Nephron (organoid): Measurements from ENCODE around the gene SLC28A2.

Source experiments
- H3K27ac Mint-ChIP-seq, 3 experiments: 2 replicates each; pipeline ENCODE4 v1.8.0; 2020; ENCODE audit warnings: mixed read lengths in 3 of 3, mild to moderate bottlenecking in 2 of 3, moderate library complexity in 1 of 3
- H3K27me3 Mint-ChIP-seq: 2 replicates; pipeline ENCODE4 v1.8.0; 2021; ENCODE audit warnings: low read depth, mild to moderate bottlenecking, moderate library complexity, mixed read lengths
- H3K36me3 Mint-ChIP-seq: 2 replicates; pipeline ENCODE4 v1.8.0; 2020; ENCODE audit warnings: low read depth, mixed read lengths
- H3K4me1 Mint-ChIP-seq: 2 replicates; pipeline ENCODE4 v1.8.0; 2020; ENCODE audit warnings: mixed read lengths
- H3K4me3 Mint-ChIP-seq, 3 experiments: 2 replicates each; pipeline ENCODE4 v1.8.0; 2020; ENCODE audit warnings: mild to moderate bottlenecking in 3 of 3, mixed read lengths in 3 of 3, moderate library complexity in 2 of 3
- H3K9me3 Mint-ChIP-seq: 2 replicates; pipeline ENCODE4 v1.8.0; 2020; ENCODE audit warnings: mixed read lengths
- TF ChIP-seq, protein P1 (sequence below), 3 experiments: fragments of 200-600 bp; sonication (generic); IDR thresholded peaks; one replicate each; pipeline ENCODE4 v1.5.0; 2021; ENCODE audit warnings: antibody characterized with exemption in 3 of 3; ENCODE audit not compliant: unreplicated experiment in 3 of 3

Gene SLC28A2

DNA sequence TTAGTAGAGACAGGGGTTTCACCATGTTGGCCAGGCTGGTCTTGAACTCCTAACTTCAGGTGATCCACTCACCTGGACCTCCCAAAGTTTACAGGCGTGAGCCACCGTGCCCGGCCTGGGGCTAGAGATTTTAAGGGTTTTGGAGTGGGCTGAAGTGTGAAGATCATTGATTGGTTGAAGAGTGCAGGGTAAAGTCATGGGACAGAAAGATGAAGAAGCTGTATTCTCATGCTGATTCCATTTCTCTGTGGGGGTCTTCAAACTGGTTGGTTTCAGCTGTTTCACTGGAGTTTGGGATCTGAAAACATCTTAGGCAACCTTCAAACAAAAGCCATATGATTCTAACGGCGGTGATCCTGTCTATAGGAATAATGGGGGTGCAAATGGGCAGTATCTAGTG, 74.2 kb downstream of the SLC28A2 start:
- TF ChIP-seq, protein P1, sequence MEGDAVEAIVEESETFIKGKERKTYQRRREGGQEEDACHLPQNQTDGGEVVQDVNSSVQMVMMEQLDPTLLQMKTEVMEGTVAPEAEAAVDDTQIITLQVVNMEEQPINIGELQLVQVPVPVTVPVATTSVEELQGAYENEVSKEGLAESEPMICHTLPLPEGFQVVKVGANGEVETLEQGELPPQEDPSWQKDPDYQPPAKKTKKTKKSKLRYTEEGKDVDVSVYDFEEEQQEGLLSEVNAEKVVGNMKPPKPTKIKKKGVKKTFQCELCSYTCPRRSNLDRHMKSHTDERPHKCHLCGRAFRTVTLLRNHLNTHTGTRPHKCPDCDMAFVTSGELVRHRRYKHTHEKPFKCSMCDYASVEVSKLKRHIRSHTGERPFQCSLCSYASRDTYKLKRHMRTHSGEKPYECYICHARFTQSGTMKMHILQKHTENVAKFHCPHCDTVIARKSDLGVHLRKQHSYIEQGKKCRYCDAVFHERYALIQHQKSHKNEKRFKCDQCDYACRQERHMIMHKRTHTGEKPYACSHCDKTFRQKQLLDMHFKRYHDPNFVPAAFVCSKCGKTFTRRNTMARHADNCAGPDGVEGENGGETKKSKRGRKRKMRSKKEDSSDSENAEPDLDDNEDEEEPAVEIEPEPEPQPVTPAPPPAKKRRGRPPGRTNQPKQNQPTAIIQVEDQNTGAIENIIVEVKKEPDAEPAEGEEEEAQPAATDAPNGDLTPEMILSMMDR (IDR thresholded peaks at IDR 0.05; ENCODE audit: unreplicated experiment in 3 of 3) = no peak
- no peak overlapping the region for H3K27ac Mint-ChIP-seq
- H3K4me1 Mint-ChIP-seq = no peaks in the 10 kb centered on the region
- H3K27me3 Mint-ChIP-seq = peaks cover 6% of the 10 kb centered on the region
- no peak overlapping the region for H3K4me3 Mint-ChIP-seq
- no peaks in the 10 kb centered on the region for H3K36me3 Mint-ChIP-seq
- H3K9me3 Mint-ChIP-seq = no peaks in the 10 kb centered on the region

DNA sequence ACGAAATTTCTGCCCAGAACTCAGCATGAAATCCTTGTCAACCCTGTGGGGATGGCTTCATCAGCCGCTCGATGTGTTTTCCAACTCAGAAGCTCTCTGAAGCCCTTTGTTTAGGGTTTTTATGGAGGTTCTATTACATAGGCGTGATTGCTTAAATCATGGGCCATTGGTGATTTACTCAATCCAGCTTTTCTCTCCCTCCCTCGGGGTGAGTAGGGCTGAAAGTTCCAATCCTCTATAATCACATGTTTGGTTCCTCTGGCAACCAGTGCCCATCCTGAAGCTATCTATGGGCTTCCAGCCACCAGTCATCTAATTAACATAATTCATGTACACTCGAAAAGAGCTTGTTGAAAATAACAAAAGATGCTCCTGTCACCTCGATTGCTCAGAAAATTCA, 74.7 kb downstream of the SLC28A2 start:
- TF ChIP-seq, protein P1 (IDR thresholded peaks at IDR 0.05; ENCODE audit: unreplicated experiment in 3 of 3) = no peak
- no peaks in the 10 kb centered on the region for H3K9me3 Mint-ChIP-seq
- no peak overlapping the region for H3K27ac Mint-ChIP-seq
- H3K27me3 Mint-ChIP-seq = peaks cover 6% of the 10 kb centered on the region
- peaks cover 2% of the 10 kb centered on the region for H3K4me1 Mint-ChIP-seq
- no peaks in the 10 kb centered on the region for H3K36me3 Mint-ChIP-seq
- H3K4me3 Mint-ChIP-seq = no peak overlapping the region
